Activated CD4-positive, alpha-beta T cell treated with anti-CD3 and anti-CD28 coated beads, Interleukin-2, amount 10 ng/mL, durations not matched to agents 24 days and 14 days (primary cell): ENCODE results near the gene CCK. TPM values are rescaled to one million over a fixed set of nuclear protein-coding genes. Genes with fewer than 3 reads are reported as not detected.

ENCODE experiments used
- DNase-seq: peaks from one replicate; pipeline ENCODE4 v3.0.0; 2022
- H3K27ac Mint-ChIP-seq: one replicate; pipeline ENCODE4 v1.8.0; 2022; ENCODE audit warnings: mild to moderate bottlenecking, mixed read lengths
- H3K27me3 Mint-ChIP-seq: one replicate; pipeline ENCODE4 v1.8.0; 2022; ENCODE audit warnings: mixed read lengths
- H3K36me3 Mint-ChIP-seq: one replicate; pipeline ENCODE4 v1.8.0; 2022; ENCODE audit warnings: low read depth, mild to moderate bottlenecking, mixed read lengths
- H3K4me1 Mint-ChIP-seq: one replicate; pipeline ENCODE4 v1.8.0; 2021; ENCODE audit warnings: mixed read lengths
- H3K4me3 Mint-ChIP-seq: one replicate; pipeline ENCODE4 v1.8.0; 2022; ENCODE audit warnings: mild to moderate bottlenecking, moderate library complexity, mixed read lengths
- H3K9me3 Mint-ChIP-seq: one replicate; pipeline ENCODE4 v1.8.0; 2021; ENCODE audit warnings: mixed read lengths
- intact Hi-C: fragments of 100-400 bp; cut with micrococcal nuclease; formaldehyde crosslinking; loops from one replicate; pipeline ENCODE4 v1.15.1; 2023
- total RNA-seq: library from RNA; stranded (reverse); gene quantifications from 2 replicates; pipeline ENCODE4 v1.2.3, GENCODE V29; 2022

The CCK gene
- total RNA-seq, 1 donor from 2014 or later: not detected

- Mint-ChIP-seq H3K27me3 (no peaks in the 10 kb centered on the region), H3K27ac (no peak overlapping the region), H3K4me3 (no peak overlapping the region), H3K36me3 (no peaks in the 10 kb centered on the region), H3K9me3 (peaks cover 17% of the 10 kb centered on the region), H3K4me1 (no peaks in the 10 kb centered on the region)
- intact Hi-C loops: no loop called here
- DNase-seq: no peak
These were observed 11.7 kb upstream of the CCK start for GRCh38 chr3:42277676-42278075.

GRCh38 chr3:42276141-42277132 is 10.5 kb upstream of the CCK start:
- Mint-ChIP-seq H3K36me3 (no peaks in the 10 kb centered on the region), H3K9me3 (peaks cover 17% of the 10 kb centered on the region), H3K27me3 (no peaks in the 10 kb centered on the region), H3K27ac (no peak overlapping the region), H3K4me1 (no peaks in the 10 kb centered on the region), H3K4me3 (no peak overlapping the region)
- intact Hi-C loops: no loop called here
- no peak for DNase-seq

GRCh38 chr3:42275217-42275616 is 9.2 kb upstream of the CCK start:
- no peaks in the 10 kb centered on the region for H3K36me3 Mint-ChIP-seq
- peaks cover 11% of the 10 kb centered on the region for H3K9me3 Mint-ChIP-seq
- no peak overlapping the region for H3K27ac Mint-ChIP-seq
- H3K4me3 Mint-ChIP-seq: no peak overlapping the region
- H3K27me3 Mint-ChIP-seq: peaks cover 1% of the 10 kb centered on the region
- no peak for DNase-seq
- intact Hi-C loops: no loop called here
- H3K4me1 Mint-ChIP-seq: no peaks in the 10 kb centered on the region

GRCh38 chr3:42274266-42274665 is 8.3 kb upstream of the CCK start:
- H3K27me3 Mint-ChIP-seq: peaks cover 8% of the 10 kb centered on the region
- no peak for DNase-seq
- intact Hi-C loops: no loop called here
- no peak overlapping the region for H3K4me3 Mint-ChIP-seq
- H3K27ac Mint-ChIP-seq: no peak overlapping the region
- no peaks in the 10 kb centered on the region for H3K36me3 Mint-ChIP-seq
- no peaks in the 10 kb centered on the region for H3K4me1 Mint-ChIP-seq
- peaks cover 5% of the 10 kb centered on the region for H3K9me3 Mint-ChIP-seq

- no peak overlapping the region for H3K4me3 Mint-ChIP-seq
- H3K27ac Mint-ChIP-seq: no peak overlapping the region
- H3K9me3 Mint-ChIP-seq: no peaks in the 10 kb centered on the region
- no peak for DNase-seq
- no peaks in the 10 kb centered on the region for H3K4me1 Mint-ChIP-seq
- peaks cover 13% of the 10 kb centered on the region for H3K27me3 Mint-ChIP-seq
- no peaks in the 10 kb centered on the region for H3K36me3 Mint-ChIP-seq
- intact Hi-C loops: no loop called here
These were observed 7.4 kb upstream of the CCK start for GRCh38 chr3:42273361-42273760.

GRCh38 chr3:42271786-42272185 is 5.8 kb upstream of the CCK start:
- no peak for DNase-seq
- Mint-ChIP-seq H3K4me1 (no peaks in the 10 kb centered on the region), H3K4me3 (no peak overlapping the region), H3K27me3 (peaks cover 25% of the 10 kb centered on the region), H3K9me3 (no peaks in the 10 kb centered on the region), H3K36me3 (no peaks in the 10 kb centered on the region), H3K27ac (no peak overlapping the region)
- intact Hi-C loops: no loop called here

- Mint-ChIP-seq H3K36me3 (no peaks in the 10 kb centered on the region), H3K27ac (no peak overlapping the region), H3K27me3 (peaks cover 33% of the 10 kb centered on the region), H3K4me3 (no peak overlapping the region), H3K9me3 (no peaks in the 10 kb centered on the region), H3K4me1 (no peaks in the 10 kb centered on the region)
- intact Hi-C loops: no loop called here
- DNase-seq: no peak
These were observed 4.6 kb upstream of the CCK start for GRCh38 chr3:42270561-42270960.

- Mint-ChIP-seq H3K4me3 (no peak overlapping the region), H3K27me3 (peaks cover 39% of the 10 kb centered on the region), H3K4me1 (no peaks in the 10 kb centered on the region), H3K27ac (no peak overlapping the region), H3K9me3 (no peaks in the 10 kb centered on the region), H3K36me3 (no peaks in the 10 kb centered on the region)
- intact Hi-C loops: no loop called here
- no peak for DNase-seq
These were observed 3.7 kb upstream of the CCK start for GRCh38 chr3:42269647-42270046.

GRCh38 chr3:42267878-42268277 is 1.9 kb upstream of the CCK start:
- no peaks in the 10 kb centered on the region for H3K9me3 Mint-ChIP-seq
- H3K36me3 Mint-ChIP-seq: no peaks in the 10 kb centered on the region
- DNase-seq: no peak
- H3K4me1 Mint-ChIP-seq: no peaks in the 10 kb centered on the region
- H3K4me3 Mint-ChIP-seq: no peak overlapping the region
- H3K27ac Mint-ChIP-seq: no peak overlapping the region
- intact Hi-C loops: no loop called here
- peaks cover 52% of the 10 kb centered on the region for H3K27me3 Mint-ChIP-seq

- DNase-seq: no peak
- H3K36me3 Mint-ChIP-seq: no peaks in the 10 kb centered on the region
- peaks cover 72% of the 10 kb centered on the region for H3K27me3 Mint-ChIP-seq
- no peak overlapping the region for H3K4me3 Mint-ChIP-seq
- H3K4me1 Mint-ChIP-seq: no peaks in the 10 kb centered on the region
- no peak overlapping the region for H3K27ac Mint-ChIP-seq
- H3K9me3 Mint-ChIP-seq: no peaks in the 10 kb centered on the region
- intact Hi-C loops: no loop called here
These were observed 660 bp downstream of the CCK start for GRCh38 chr3:42265059-42265991.

GRCh38 chr3:42264399-42265058 is 1.5 kb downstream of the CCK start:
- peaks cover 71% of the 10 kb centered on the region for H3K27me3 Mint-ChIP-seq
- H3K27ac Mint-ChIP-seq: no peak overlapping the region
- H3K4me1 Mint-ChIP-seq: no peaks in the 10 kb centered on the region
- H3K36me3 Mint-ChIP-seq: no peaks in the 10 kb centered on the region
- H3K4me3 Mint-ChIP-seq: no peak overlapping the region
- no peaks in the 10 kb centered on the region for H3K9me3 Mint-ChIP-seq
- intact Hi-C loops: no loop called here
- DNase-seq: no peak

GRCh38 chr3:42263354-42264346 is 2.3 kb downstream of the CCK start:
- Mint-ChIP-seq H3K36me3 (no peaks in the 10 kb centered on the region), H3K4me1 (no peaks in the 10 kb centered on the region), H3K9me3 (no peaks in the 10 kb centered on the region), H3K27ac (no peak overlapping the region), H3K4me3 (no peak overlapping the region), H3K27me3 (peaks cover 65% of the 10 kb centered on the region)
- intact Hi-C loops: no loop called here
- DNase-seq: no peak

GRCh38 chr3:42262525-42262924 is 3.5 kb downstream of the CCK start:
- intact Hi-C loops: no loop called here
- no peak overlapping the region for H3K27ac Mint-ChIP-seq
- peaks cover 65% of the 10 kb centered on the region for H3K27me3 Mint-ChIP-seq
- no peak for DNase-seq
- H3K4me3 Mint-ChIP-seq: no peak overlapping the region
- H3K4me1 Mint-ChIP-seq: no peaks in the 10 kb centered on the region
- H3K36me3 Mint-ChIP-seq: no peaks in the 10 kb centered on the region
- no peaks in the 10 kb centered on the region for H3K9me3 Mint-ChIP-seq
